HT-29 (cell line): Measurements from ENCODE around the gene GJB3. TPM values are rescaled to one million over a fixed set of nuclear protein-coding genes. Genes with fewer than 3 reads are reported as not detected.
"Not testable (repeated sequence)": the region's sequence is repeated elsewhere in the genome, so short reads cannot be mapped to it uniquely, and the experiment has no call there.

Source experiments
- DNase-seq: peaks from one replicate; pipeline ENCODE4 v3.0.0-alpha.2; 2015; ENCODE audit warnings: low spot score
- total RNA-seq: library from RNA; depleted of rRNA; stranded (reverse); fragments of >200 nt; shearing (Covaris generic); gene quantifications from 2 replicates; pipeline ENCODE4 v1.2.3, GENCODE V29; 2014; rRNA removed

The GJB3 gene
- 63.6 and 70.4 TPM in 2 replicates for total RNA-seq

GRCh38 chr1:34781071-34781843 is at the start of gene GJB3:
GJB3 (plus strand) TSS chr1:34781214; CDS start chr1:34784763, 3,549 bp downstream.
- peak; percentile 71 for DNase-seq

DNA sequence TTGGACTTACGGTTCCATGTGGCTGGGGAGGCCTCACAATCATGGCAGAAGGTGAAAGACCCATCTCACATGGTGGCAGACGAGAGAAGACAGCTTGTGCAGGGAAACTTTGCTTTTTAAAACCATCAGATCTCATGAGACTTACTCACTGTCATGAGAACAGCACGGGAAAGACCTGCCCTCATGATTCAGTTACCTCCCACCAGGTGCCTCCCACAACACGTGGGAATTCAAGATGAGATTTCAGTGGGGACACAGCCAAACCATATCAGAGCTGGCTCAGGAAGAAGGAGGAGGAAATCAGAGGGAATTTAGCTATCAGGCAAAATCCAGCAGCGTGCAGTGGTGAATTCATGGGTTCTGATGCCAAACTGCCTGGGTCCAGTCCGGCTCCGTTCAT is 48.2 kb upstream of the GJB3 start:
- DNase-seq = not testable (repeated sequence)

GRCh38 chr1:34736692-34737091 is 44.3 kb upstream of the GJB3 start:
- DNase-seq = no peak

DNA sequence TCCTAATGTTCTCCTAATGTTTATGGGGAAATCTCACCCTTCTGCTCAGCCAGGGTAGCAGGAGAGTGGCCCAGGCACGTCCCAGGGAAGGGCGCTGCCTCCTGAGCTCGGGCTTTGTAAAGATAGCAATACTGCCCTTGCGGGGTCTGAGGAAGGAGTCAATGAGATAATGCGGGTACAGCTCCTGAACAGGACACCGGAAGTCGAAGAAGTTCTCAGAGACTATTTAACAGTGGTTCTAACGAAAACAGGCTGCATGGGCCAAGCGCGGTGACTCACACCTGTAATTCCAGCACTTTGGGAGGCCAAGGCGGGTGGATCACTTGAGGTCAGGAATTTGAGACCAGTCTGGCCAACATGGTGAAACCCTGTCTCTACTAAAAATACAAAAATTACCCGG is 43.8 kb upstream of the GJB3 start:
- DNase-seq = not testable (repeated sequence)

GRCh38 chr1:34739613-34740012 is 41.4 kb upstream of the GJB3 start:
- DNase-seq = no peak

GRCh38 chr1:34740161-34740868 is 40.7 kb upstream of the GJB3 start:
- DNase-seq = peak; percentile 34

DNA sequence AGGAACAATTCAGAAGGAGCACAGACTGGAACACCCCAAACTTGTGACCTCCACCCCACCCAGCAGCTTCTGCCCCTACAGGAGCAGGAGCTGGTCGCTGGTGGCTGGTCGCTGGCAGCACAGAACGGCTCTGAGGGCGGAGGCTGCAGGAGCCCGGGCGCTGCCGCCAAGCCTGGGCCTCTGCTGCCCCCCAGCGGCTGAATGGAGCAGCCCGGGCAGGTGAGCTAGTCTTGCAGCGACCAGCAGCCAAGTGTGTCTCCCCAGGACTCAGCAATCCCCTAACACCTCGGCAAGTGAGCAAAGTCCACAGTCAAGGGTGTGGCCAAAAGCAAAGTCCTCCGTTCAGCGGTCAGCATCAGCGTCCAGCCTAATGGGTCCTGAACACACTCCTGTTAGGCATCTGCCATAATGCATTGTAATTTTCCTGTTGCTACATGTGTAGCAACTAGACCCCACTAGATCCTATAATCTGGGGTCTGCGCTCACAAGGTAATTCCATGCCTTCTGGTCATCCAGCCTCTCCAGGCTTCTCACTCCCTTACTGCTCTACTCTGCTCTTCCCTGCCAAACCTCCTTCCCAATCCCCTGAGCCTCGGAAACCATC is 38.2 kb upstream of the GJB3 start:
- peak; percentile 93 for DNase-seq

GRCh38 chr1:34743775-34744174 is 37.2 kb upstream of the GJB3 start:
- no peak for DNase-seq

GRCh38 chr1:34744851-34745250 is 36.2 kb upstream of the GJB3 start:
- no peak for DNase-seq

DNA sequence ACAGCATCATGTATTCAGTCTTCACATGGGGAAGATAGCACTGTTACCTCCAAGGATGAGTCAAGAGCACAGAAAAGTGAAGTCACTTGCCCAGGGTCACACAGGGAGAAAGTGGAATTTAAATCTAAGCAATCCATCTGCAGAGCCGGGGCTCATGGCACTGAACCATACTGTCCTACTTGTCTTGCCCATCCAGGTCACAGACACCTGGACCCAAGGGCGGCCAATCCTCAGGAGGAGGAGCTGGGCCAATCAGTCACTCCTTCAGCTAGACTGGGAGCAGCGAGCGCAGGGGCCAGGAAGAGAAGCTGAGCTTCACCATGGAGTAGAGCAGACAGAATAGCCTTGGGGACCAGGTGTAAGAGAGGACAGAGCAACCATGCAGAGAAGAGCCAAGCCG is 35.3 kb upstream of the GJB3 start:
- DNase-seq = no peak

DNA sequence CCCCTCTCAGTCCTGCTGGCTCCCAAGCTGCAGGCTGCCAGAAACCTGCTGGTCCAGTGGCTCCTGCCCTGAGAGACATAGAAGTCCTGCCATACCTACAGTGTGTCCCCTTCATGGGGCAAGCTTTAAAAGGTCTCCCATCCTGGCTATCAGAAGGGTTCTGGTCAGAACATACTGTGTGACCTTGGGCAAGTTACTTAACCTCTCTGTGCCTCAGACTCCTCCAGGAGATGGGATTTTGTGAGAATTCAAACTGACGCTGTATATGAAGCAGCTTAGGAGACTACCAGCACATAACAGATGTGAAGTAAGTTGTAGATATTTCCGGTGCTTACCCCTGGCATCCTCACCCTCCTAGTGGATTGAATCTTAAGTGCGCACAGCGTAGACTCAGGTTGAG is 34.9 kb upstream of the GJB3 start:
- no peak for DNase-seq

DNA sequence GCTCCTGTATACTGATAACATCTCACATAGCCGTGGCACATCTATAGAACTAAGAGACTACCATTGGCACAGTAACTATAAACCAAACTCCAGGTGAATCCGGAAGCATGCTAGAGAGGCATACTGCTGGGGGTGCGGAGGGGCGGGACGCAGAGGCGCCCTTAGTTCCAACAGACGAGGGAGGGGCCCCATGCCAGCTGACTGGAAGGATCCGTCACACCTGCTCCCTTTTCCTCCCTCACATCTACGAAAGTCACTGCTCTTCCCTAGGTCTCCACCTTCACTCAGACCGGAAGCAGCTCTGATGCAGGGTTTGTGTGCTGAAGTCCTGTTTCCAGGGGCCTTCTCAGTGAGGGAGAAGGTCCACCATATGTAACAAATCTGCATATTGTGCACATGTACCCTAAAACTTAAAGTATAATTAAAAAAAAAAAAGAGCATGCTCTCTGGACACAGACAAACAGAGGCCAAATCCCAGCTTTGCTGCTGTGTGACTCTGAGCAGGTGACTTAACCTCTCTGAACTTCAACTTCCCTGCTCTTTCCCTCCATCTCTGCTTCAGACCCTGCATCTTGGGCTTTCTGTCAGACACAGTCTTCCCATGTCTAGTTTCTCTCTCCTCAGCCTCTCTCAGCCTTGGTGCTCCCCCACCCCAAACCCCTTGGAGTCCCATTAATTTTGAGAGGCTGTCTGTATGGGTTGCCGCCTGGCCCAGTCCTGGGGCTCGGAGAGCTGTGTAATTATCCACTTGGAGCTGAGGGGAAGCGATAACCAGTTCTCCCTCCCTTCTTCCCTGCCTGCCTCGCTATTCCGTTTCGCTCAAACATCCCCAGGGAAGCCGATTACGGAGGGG is 34.0 kb upstream of the GJB3 start:
- no peak for DNase-seq

DNA sequence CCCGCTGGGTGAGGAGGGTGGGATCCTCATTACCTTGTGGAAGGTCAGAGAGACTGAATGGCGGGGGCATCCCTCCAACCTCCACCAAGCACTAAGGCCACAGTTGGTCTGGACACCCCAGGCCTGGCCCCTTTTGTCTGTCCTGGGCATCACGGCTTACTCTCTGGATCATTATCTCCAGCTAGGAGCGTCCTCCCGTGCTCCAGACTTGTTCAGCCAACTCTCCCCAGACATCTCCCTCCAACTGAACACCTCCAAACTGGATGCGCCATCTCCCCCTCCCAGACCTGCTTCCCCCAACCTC is 33.4 kb upstream of the GJB3 start:
- DNase-seq = no peak

DNA sequence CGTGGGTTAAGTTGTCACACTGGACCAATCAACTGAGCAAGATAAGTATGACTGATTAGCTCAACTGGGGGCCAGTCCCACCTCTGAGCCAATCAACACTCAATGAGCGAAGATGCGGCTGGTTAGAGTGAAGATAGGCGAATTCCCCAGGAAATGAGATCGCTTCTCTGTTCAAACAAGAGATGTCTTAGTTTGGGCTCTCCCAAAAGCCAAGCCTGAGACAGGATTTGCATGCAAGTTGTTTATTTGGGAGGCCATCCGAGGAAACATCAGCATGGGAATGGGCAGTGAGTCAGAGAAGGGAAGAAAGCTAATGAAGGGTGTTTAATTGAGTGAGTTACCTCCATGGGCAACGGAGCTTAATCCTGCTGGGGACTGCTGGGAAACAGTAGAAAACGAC is 31.0 kb upstream of the GJB3 start:
- DNase-seq = no peak

GRCh38 chr1:34750610-34751009 is 30.4 kb upstream of the GJB3 start:
- DNase-seq = no peak

DNA sequence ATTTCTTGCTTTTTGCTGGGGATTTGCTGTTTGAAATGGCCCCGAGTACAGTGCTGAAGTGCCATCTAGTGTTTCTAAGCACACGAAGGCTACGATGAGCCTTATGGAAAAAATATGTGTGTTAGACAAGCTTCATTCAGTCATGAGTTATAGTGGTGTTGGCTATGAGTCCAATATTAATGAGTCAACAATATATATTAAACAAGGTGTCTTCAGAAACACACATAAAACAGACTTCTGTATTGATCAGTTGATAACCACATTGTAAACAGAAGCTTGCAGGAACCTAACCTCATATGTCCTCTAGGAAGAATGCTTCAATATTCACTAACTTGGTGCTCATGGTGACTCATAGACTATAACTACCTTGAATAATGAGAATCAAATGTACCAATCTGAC is 27.9 kb upstream of the GJB3 start:
- DNase-seq = no peak

DNA sequence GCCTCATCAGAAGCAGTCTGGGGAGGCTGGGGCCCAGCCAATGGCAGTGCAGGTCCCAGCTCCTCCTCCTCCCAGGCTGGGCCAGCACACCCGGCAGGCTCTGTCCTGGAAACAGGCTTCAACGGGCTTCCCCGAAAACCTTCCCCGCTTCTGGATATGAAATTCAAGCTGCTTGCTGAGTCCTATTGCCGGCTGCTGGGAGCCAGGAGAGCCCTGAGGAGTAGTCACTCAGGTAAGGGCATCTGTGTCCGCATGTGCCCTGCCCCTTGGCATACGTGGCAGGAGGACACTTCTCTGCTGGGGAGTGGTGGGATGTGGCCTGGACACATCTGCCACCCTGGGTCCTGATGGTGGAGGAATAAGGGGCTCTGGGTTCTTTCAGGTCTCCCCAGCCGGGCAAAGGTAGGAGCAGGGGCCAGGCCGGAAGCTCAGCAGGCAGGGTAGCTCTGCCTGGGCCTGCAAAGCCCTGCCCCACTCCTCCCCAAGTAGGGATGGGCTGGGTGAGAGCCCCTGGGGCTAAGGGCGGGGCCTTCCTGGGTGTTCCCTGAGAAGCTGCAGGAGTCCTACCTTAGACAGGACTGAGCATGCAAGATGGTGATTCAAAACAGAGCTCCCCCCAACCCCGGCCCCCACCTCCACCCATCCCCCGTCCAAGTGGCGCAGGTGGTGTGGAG is 25.9 kb upstream of the GJB3 start, which contains the start of gene GJB5:
Gene GJB5, plus strand, starts transcription at position 84 of the 674 bp plus-strand sequence. CDS start 2,284 bp downstream, outside the sequence.
- no peak for DNase-seq

GRCh38 chr1:34755961-34756360 is 25.1 kb upstream of the GJB3 start:
- DNase-seq = no peak

DNA sequence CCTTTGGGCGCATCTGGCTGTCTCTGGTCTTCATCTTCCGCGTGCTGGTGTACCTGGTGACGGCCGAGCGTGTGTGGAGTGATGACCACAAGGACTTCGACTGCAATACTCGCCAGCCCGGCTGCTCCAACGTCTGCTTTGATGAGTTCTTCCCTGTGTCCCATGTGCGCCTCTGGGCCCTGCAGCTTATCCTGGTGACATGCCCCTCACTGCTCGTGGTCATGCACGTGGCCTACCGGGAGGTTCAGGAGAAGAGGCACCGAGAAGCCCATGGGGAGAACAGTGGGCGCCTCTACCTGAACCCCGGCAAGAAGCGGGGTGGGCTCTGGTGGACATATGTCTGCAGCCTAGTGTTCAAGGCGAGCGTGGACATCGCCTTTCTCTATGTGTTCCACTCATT is 23.6 kb upstream of the GJB3 start:
- no peak for DNase-seq

GRCh38 chr1:34758751-34759150 is 22.3 kb upstream of the GJB3 start:
- no peak for DNase-seq
